Panc1 (cell line): Measurements from ENCODE around the gene OR2T3. TPM values are rescaled to one million over a fixed set of nuclear protein-coding genes. Genes with fewer than 3 reads are reported as not detected.
"Not testable (repeated sequence)": the region's sequence is repeated elsewhere in the genome, so short reads cannot be mapped to it uniquely, and the experiment has no call there.

Source experiments
- ATAC-seq: fragments of 200-7000 bp; cut with Tn5 transposase; 2 replicates; pipeline ENCODE4 v1.9.1; 2020; ENCODE audit warnings: mild to moderate bottlenecking, moderate library complexity
- BruUV-seq: library from RNA; stranded (reverse); fragments of 400-500 nt; replicated peaks from 2 replicates; lab custom pipeline; 2021; lab: Mats Ljungman, UMichigan
- CTCF ChIA-PET: fragments of 300-600 bp; sonication (Branson Sonifier 250); formaldehyde crosslinking; loops from one replicate; lab custom pipeline; 2022; ENCODE audit warnings: antibody characterized with exemption; lab: Charles Lee
- POLR2A ChIA-PET: fragments of 300-600 bp; sonication (Branson Sonifier 250); formaldehyde crosslinking; loops from one replicate; lab custom pipeline; 2022; ENCODE audit warnings: antibody characterized with exemption; lab: Charles Lee
- DNase-seq: peaks from one replicate; pipeline ENCODE4 v3.0.0-alpha.2; 2010; ENCODE audit warnings: low read depth, low spot score
- H3K27ac ChIP-seq: 2 replicates; pipeline ENCODE4 v1.5.1; 2011; ENCODE audit warnings: mild to moderate bottlenecking, low read length, inconsistent platforms
- H3K27me3 ChIP-seq: fragments of 200-500 bp; sonication (Bioruptor generic); 2 replicates; pipeline ENCODE4 v1.6.0; 2014; ENCODE audit warnings: low read length, inconsistent platforms; ENCODE audit not compliant: control insufficient read depth, insufficient read depth
- H3K36me3 ChIP-seq: fragments of 200-500 bp; sonication (Bioruptor generic); 2 replicates; pipeline ENCODE4 v1.5.1; 2014; ENCODE audit warnings: inconsistent platforms, mild to moderate bottlenecking, low read length, moderate library complexity; ENCODE audit not compliant: control insufficient read depth, insufficient read depth
- H3K4me1 ChIP-seq: 2 replicates; pipeline ENCODE4 v1.5.1; 2011; ENCODE audit warnings: inconsistent platforms, mild to moderate bottlenecking, low read length, moderate library complexity; ENCODE audit not compliant: control insufficient read depth, insufficient read depth
- H3K4me3 ChIP-seq, 2 experiments: 2 replicates each; pipeline ENCODE4 v1.5.1; 2011 to 2012; ENCODE audit warnings: low read depth in 2 of 2, low read length in 2 of 2, mild to moderate bottlenecking in 2 of 2, inconsistent platforms in 1 of 2, moderate library complexity in 1 of 2
- H3K9me3 ChIP-seq: fragments of 200-500 bp; sonication (Bioruptor generic); 2 replicates; pipeline ENCODE4 v1.5.1; 2014; ENCODE audit warnings: low read depth, mild to moderate bottlenecking, inconsistent platforms, low read length, moderate library complexity; ENCODE audit not compliant: control insufficient read depth, insufficient read depth
- CTCF ChIP-seq: fragments of 450-650 bp; IDR thresholded peaks from 2 replicates; pipeline ENCODE4 v1.5.1; 2017; ENCODE audit warnings: mild to moderate bottlenecking
- POLR2AphosphoS5 ChIP-seq: IDR thresholded peaks from 2 replicates; pipeline ENCODE4 v1.6.1; 2012; ENCODE audit warnings: mild to moderate bottlenecking, low read depth, low read length, moderate library complexity
- REST ChIP-seq, 2 experiments: IDR thresholded peaks; 2 replicates each; pipeline ENCODE4 v1.6.1; 2011 to 2012; ENCODE audit warnings: low read depth in 2 of 2, control low read depth in 1 of 2, low read length in 1 of 2, mild to moderate bottlenecking in 1 of 2, moderate library complexity in 1 of 2; ENCODE audit not compliant: insufficient read depth in 1 of 2
- SIN3A ChIP-seq: IDR thresholded peaks from 2 replicates; pipeline ENCODE4 v1.6.1; 2012; ENCODE audit warnings: low read depth, mild to moderate bottlenecking, low read length, moderate library complexity, borderline replicate concordance; ENCODE audit not compliant: insufficient read depth
- TCF7L2 ChIP-seq: IDR thresholded peaks from 2 replicates; pipeline ENCODE4 v1.6.1; 2011; ENCODE audit warnings: mild to moderate bottlenecking, low read depth, low read length, inconsistent platforms
- in situ Hi-C: cut with HindIII; loops from 2 replicates; pipeline ENCODE4 v1.10.0; 2016; ENCODE audit warnings: low sequenced_read_pairs, low pct_unique_long_range_greater_than_20kb
- intact Hi-C: fragments of 100-400 bp; cut with micrococcal nuclease; formaldehyde crosslinking; loops from one replicate; pipeline ENCODE4 v1.10.0; 2022; ENCODE audit not compliant: unreplicated experiment
- total RNA-seq: library from RNA; stranded (reverse); gene quantifications from one replicate; pipeline ENCODE4 v1.2.1, GENCODE V29; 2021; ENCODE audit not compliant: unreplicated experiment

The OR2T3 gene
- total RNA-seq, 1 experiment from 2014 or later, result not detected

- H3K4me3 ChIP-seq, result no peak overlapping the region
- in situ Hi-C loops, result no loop called here
- no TSS peak for BruUV-seq
- H3K9me3 ChIP-seq, result no peaks in the 10 kb centered on the region
- no peak overlapping the region for H3K27ac ChIP-seq
- no peaks in the 10 kb centered on the region for H3K4me1 ChIP-seq
- intact Hi-C loops, result no loop called here
- POLR2A ChIA-PET, result no interaction called here
- ATAC-seq, result no peak
- TF ChIP-seq TCF7L2 (no peak), CTCF (no peak), REST (IDR thresholded peaks at IDR 0.05; ENCODE audit: insufficient read depth in 1 of 2, low read depth in 2 of 2, low read length in 1 of 2) (no peak), POLR2AphosphoS5 (no peak), SIN3A (no peak)
- no peaks in the 10 kb centered on the region for H3K36me3 ChIP-seq
- H3K27me3 ChIP-seq, result no peaks in the 10 kb centered on the region
- no peak for DNase-seq
- CTCF ChIA-PET, result no interaction called here
Observed at GRCh38 chr1:248471154-248471553, 2.0 kb upstream of the OR2T3 start.

- in situ Hi-C loops, DNase-seq, intact Hi-C loops, H3K4me1 ChIP-seq, H3K4me3 ChIP-seq, ATAC-seq, BruUV-seq, H3K27me3 ChIP-seq, POLR2A ChIA-PET, CTCF ChIA-PET, H3K36me3 ChIP-seq, H3K9me3 ChIP-seq, H3K27ac ChIP-seq: not testable (repeated sequence)
Observed at GRCh38 chr1:248472111-248472510, 1.0 kb upstream of the OR2T3 start.

GRCh38 chr1:248475660-248476059 is 2.5 kb downstream of the OR2T3 start:
- H3K4me3 ChIP-seq, BruUV-seq, H3K9me3 ChIP-seq, ATAC-seq, DNase-seq, H3K27me3 ChIP-seq, CTCF ChIA-PET, POLR2A ChIA-PET, intact Hi-C loops, H3K27ac ChIP-seq, H3K4me1 ChIP-seq, in situ Hi-C loops, H3K36me3 ChIP-seq: not testable (repeated sequence)

GRCh38 chr1:248481686-248482579 is 8.8 kb downstream of the OR2T3 start:
- ATAC-seq, H3K27ac ChIP-seq, H3K9me3 ChIP-seq, H3K27me3 ChIP-seq, intact Hi-C loops, H3K4me1 ChIP-seq, in situ Hi-C loops, H3K4me3 ChIP-seq, CTCF ChIA-PET, H3K36me3 ChIP-seq, DNase-seq, POLR2A ChIA-PET, BruUV-seq: not testable (repeated sequence)

- H3K9me3 ChIP-seq, DNase-seq, H3K4me1 ChIP-seq, H3K27me3 ChIP-seq, POLR2A ChIA-PET, ATAC-seq, H3K27ac ChIP-seq, H3K36me3 ChIP-seq, intact Hi-C loops, H3K4me3 ChIP-seq, in situ Hi-C loops, BruUV-seq, CTCF ChIA-PET: not testable (repeated sequence)
Observed at GRCh38 chr1:248488289-248488688, 15.1 kb downstream of the OR2T3 start, which contains the start of gene OR2T5. OR2T5 (plus strand) TSS chr1:248488589; CDS start chr1:248488589, 0 bp downstream.
